Measurements from ENCODE around the gene GNB1L. TPM values are rescaled to one million over a fixed set of nuclear protein-coding genes. Genes with fewer than 3 reads are reported as not detected.

The GNB1L gene
- total RNA-seq, 1 donor from 2014 or later: 3.7 TPM

DNA sequence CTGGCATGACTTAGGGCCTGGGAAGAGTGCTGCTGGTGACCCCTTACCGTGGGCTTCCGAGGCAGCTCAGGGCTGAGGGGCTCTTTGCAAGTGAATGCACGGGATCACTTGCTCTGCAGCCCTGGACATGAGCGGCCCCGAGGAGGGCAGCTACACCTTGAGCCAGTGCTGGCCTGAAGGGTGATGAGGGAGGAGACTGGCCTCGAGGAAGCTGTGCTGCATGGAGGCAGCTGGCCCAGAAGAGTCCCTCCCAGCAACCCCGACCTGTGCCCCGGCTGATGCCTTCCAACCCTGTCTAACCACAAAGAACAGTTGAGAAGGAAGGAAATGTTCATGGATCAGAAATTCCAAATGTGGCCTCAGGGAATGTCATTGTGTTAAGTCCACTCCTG lies 48.9 kb downstream of the GNB1L start:
- no peak for DNase-seq (ENCODE audit: low spot score)
- H3K27me3 Mint-ChIP-seq (ENCODE audit: unreplicated experiment): peaks cover 5% of the 10 kb centered on the region

DNA sequence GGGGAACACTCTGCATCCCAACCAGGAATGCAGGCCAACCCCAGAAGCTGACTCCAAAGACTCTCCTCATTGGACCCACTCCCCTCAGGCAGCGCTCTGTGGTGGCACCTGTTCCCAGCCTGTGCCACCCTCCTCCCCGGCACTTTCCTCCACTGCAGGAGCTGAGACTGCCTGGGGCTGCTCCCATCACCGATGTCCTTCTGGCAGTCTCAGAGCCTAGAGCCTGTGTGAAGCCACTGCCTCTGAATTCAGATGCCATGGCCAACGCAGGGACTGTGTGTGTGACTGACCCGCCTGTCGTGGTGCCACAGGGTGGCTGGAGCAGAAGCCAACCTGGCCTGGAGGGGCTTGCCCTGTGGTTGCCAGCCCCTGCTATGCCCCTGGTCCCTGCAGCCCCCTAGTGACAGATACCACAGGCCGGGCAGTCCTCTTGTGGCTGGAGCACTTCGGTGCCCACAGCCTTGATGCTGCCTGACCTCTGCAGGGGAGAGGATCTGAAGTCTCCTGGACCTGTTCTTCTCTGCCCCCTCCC lies 50.9 kb downstream of the GNB1L start:
- Mint-ChIP-seq H3K4me1 (ENCODE audit: unreplicated experiment) (peaks cover 3% of the 10 kb centered on the region), H3K4me3 (ENCODE audit: unreplicated experiment) (no peak overlapping the region), H3K36me3 (ENCODE audit: low read depth, unreplicated experiment) (peaks cover 4% of the 10 kb centered on the region), H3K27me3 (ENCODE audit: unreplicated experiment) (peaks cover 4% of the 10 kb centered on the region), H3K9me3 (ENCODE audit: unreplicated experiment) (no peaks in the 10 kb centered on the region), H3K27ac (ENCODE audit: unreplicated experiment) (no peak overlapping the region)
- no peak for TF ChIP-seq CTCF (IDR thresholded peaks at IDR 0.05; ENCODE audit: unreplicated experiment)
- DNase-seq (ENCODE audit: low spot score): no peak

More for the DNA sequence above, 48.9 kb downstream of the GNB1L start:
- no peaks in the 10 kb centered on the region for H3K36me3 Mint-ChIP-seq (ENCODE audit: low read depth, unreplicated experiment)
- H3K4me1 Mint-ChIP-seq (ENCODE audit: unreplicated experiment): peaks cover 3% of the 10 kb centered on the region
- H3K27ac Mint-ChIP-seq (ENCODE audit: unreplicated experiment): no peak overlapping the region
- no peak for TF ChIP-seq CTCF (IDR thresholded peaks at IDR 0.05; ENCODE audit: unreplicated experiment)
- H3K4me3 Mint-ChIP-seq (ENCODE audit: unreplicated experiment): no peak overlapping the region
- no peaks in the 10 kb centered on the region for H3K9me3 Mint-ChIP-seq (ENCODE audit: unreplicated experiment)

GRCh38 chr22:19802894-19803735 lies 51.6 kb downstream of the GNB1L start:
- TF ChIP-seq CTCF (IDR thresholded peaks at IDR 0.05; ENCODE audit: unreplicated experiment): no peak
- Mint-ChIP-seq H3K9me3 (ENCODE audit: unreplicated experiment) (no peaks in the 10 kb centered on the region), H3K4me3 (ENCODE audit: unreplicated experiment) (no peak overlapping the region), H3K36me3 (ENCODE audit: low read depth, unreplicated experiment) (peaks cover 4% of the 10 kb centered on the region), H3K27ac (ENCODE audit: unreplicated experiment) (no peak overlapping the region), H3K27me3 (ENCODE audit: unreplicated experiment) (peaks cover 4% of the 10 kb centered on the region), H3K4me1 (ENCODE audit: unreplicated experiment) (peaks cover 3% of the 10 kb centered on the region)
- DNase-seq (ENCODE audit: low spot score): no peak

GRCh38 chr22:19802001-19802893 lies 52.4 kb downstream of the GNB1L start:
- peaks cover 4% of the 10 kb centered on the region for H3K36me3 Mint-ChIP-seq (ENCODE audit: low read depth, unreplicated experiment)
- no peak for DNase-seq (ENCODE audit: low spot score)
- H3K9me3 Mint-ChIP-seq (ENCODE audit: unreplicated experiment): no peaks in the 10 kb centered on the region
- peaks cover 3% of the 10 kb centered on the region for H3K4me1 Mint-ChIP-seq (ENCODE audit: unreplicated experiment)
- peaks cover 2% of the 10 kb centered on the region for H3K27me3 Mint-ChIP-seq (ENCODE audit: unreplicated experiment)
- no peak for TF ChIP-seq CTCF (IDR thresholded peaks at IDR 0.05; ENCODE audit: unreplicated experiment)
- no peak overlapping the region for H3K4me3 Mint-ChIP-seq (ENCODE audit: unreplicated experiment)
- H3K27ac Mint-ChIP-seq (ENCODE audit: unreplicated experiment): no peak overlapping the region
